ENCODE data around the gene KLHL36. TPM values are rescaled to one million over a fixed set of nuclear protein-coding genes. Genes with fewer than 3 reads are reported as not detected.
A peak's percentile ranks its signal among the peaks of the same experiment; 100 is the strongest.

Gene KLHL36
- total RNA-seq, 1 donor from 2014 or later, result 53.0 TPM

DNA sequence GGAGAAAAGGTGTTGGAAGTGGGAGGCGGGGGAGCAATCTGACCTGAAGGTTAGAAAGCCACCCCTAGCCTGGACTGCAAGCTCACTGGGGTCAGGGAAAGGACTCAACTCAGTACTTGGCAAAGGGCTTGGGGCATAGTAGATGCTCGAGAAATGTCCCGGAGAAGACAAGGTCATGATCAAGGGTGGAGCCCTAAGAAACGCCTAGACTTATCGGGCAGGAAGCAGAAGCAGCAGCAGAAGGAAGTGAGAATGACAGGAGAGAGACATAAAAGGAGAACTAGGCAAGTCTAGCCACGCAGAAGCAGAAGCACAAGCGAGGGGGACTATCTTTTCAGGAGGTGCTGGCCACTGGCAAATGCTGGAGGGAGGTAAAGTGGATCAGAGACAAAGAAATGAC, 40.6 kb upstream of the KLHL36 start:
- peak overlapping the region; percentile 64 for H3K27ac ChIP-seq

DNA sequence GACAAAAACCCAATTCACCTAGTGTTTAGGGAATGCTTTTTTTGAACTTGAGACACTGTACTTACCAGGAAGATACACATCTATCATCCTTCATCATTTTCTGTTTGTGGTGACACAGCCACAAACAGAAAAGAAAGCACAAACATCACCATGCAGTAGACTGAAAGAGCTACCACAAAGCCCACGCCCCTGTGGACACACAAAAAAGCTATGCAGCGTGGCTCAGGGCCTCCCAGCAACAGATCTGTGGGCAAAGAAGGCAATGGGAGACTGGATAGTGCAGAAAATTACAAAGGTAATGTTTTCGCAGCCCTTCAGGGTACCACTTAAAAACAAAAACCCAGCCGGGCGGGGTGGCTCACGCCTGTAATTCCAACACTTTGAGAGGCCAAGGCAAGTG, 40.0 kb upstream of the KLHL36 start:
- intact Hi-C loops (cut with DNase I), result no loop called here
- DNase-seq, result no peak
- Histone ChIP-seq H3K27ac (peak overlapping the region; percentile 64), H3K9me3 (peaks cover 3% of the 10 kb centered on the region), H3K36me3 (no peaks in the 10 kb centered on the region), H3K4me1 (peaks cover 68% of the 10 kb centered on the region), H3K27me3 (ENCODE audit: low read depth) (no peaks in the 10 kb centered on the region), H3K4me3 (no peak overlapping the region)
- no peak for ATAC-seq
- TF ChIP-seq, protein P1, sequence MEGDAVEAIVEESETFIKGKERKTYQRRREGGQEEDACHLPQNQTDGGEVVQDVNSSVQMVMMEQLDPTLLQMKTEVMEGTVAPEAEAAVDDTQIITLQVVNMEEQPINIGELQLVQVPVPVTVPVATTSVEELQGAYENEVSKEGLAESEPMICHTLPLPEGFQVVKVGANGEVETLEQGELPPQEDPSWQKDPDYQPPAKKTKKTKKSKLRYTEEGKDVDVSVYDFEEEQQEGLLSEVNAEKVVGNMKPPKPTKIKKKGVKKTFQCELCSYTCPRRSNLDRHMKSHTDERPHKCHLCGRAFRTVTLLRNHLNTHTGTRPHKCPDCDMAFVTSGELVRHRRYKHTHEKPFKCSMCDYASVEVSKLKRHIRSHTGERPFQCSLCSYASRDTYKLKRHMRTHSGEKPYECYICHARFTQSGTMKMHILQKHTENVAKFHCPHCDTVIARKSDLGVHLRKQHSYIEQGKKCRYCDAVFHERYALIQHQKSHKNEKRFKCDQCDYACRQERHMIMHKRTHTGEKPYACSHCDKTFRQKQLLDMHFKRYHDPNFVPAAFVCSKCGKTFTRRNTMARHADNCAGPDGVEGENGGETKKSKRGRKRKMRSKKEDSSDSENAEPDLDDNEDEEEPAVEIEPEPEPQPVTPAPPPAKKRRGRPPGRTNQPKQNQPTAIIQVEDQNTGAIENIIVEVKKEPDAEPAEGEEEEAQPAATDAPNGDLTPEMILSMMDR (IDR thresholded peaks at IDR 0.05), result no peak

More for the DNA sequence above, 40.6 kb upstream of the KLHL36 start:
- Histone ChIP-seq H3K9me3 (peaks cover 3% of the 10 kb centered on the region), H3K27me3 (ENCODE audit: low read depth) (no peaks in the 10 kb centered on the region), H3K36me3 (no peaks in the 10 kb centered on the region), H3K4me3 (no peak overlapping the region), H3K4me1 (peaks cover 73% of the 10 kb centered on the region)
- ATAC-seq (peak; percentile 56 to 61), DNase-seq (no peak)
- TF ChIP-seq, protein P1 (IDR thresholded peaks at IDR 0.05), result no peak
- intact Hi-C loops (cut with DNase I), result no loop called here

DNA sequence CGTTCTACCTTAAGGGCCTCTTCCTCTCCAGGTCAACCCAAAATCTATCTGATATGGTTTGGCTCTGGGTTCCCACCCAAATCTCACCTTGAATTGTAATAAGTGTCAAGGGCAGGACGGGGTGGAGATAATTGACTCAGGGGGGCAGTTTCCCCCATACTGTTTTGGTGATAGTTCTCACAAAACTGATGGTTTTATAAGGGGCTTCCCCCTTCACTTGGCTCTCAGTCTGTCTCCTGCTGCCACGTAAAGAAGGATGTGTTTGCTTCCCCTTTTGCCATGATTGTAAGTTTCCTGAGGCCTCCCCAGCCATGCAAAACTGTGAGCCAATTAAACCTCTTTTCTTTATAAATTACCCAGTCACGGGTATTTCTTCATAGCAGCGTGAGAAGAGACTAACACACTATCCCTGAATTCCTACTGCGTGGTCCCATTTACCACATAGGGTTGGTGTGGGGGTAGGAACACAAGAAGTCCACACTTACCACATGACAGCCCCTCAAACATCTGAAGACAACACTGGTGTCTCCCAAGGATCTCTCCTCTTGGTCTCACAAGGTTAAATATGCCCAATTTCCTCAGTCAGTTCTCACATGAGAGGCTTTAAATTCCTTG, 38.6 kb upstream of the KLHL36 start:
- Histone ChIP-seq H3K4me1 (peaks cover 68% of the 10 kb centered on the region), H3K4me3 (no peak overlapping the region)

DNA sequence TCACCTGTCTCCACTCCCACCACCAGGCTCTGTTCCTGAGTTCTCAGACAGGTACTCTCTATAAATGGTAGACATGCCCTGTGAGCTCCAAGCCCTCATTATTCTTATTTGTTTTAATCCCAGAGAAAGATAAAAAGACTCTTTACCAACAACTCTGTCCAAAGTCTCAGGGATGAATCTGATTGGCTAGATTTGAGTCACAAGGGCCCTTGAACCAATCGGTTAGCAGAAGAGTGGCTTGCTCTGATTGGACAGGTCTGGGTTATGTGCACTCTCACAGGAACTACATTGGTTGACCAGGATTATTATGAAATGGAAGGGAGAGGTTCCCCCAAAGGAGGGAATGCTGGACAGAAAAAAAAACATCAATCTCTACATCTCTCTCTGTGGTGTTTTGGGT, 37.9 kb upstream of the KLHL36 start:
- H3K27me3 ChIP-seq (ENCODE audit: low read depth), result no peaks in the 10 kb centered on the region
- no peaks in the 10 kb centered on the region for H3K36me3 ChIP-seq
- intact Hi-C loops (cut with DNase I), result no loop called here
- no peak overlapping the region for H3K27ac ChIP-seq
- DNase-seq, result no peak
- no peak overlapping the region for H3K4me3 ChIP-seq
- TF ChIP-seq, protein P1 (IDR thresholded peaks at IDR 0.05), result no peak
- peaks cover 2% of the 10 kb centered on the region for H3K9me3 ChIP-seq
- no peak for ATAC-seq
- peaks cover 70% of the 10 kb centered on the region for H3K4me1 ChIP-seq

More for the DNA sequence above, 38.6 kb upstream of the KLHL36 start:
- no peak for ATAC-seq
- intact Hi-C loops (cut with DNase I), result no loop called here
- Histone ChIP-seq H3K27me3 (ENCODE audit: low read depth) (no peaks in the 10 kb centered on the region), H3K9me3 (peaks cover 3% of the 10 kb centered on the region), H3K36me3 (no peaks in the 10 kb centered on the region), H3K27ac (no peak overlapping the region)
- TF ChIP-seq, protein P1 (IDR thresholded peaks at IDR 0.05), result no peak
- no peak for DNase-seq

DNA sequence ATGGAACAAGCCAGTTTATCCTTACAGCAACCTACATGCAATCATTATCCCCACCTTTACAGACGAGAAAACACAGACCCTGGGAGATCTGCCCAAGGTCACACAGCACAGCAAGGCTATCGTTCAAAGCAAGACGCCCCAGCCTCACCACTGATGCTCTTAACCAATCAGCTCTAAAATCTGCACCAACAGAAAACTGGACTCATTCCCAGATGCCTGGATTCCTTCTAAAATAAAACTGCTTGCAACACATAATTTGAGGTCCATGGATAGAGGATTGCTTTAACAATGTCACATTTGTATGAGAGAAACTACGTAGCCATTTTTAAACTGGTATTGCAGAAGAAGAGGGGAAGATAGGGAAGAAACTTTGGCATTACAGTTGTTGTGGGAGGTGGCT, 37.3 kb upstream of the KLHL36 start:
- TF ChIP-seq, protein P1 (IDR thresholded peaks at IDR 0.05), result no peak
- Histone ChIP-seq H3K27me3 (ENCODE audit: low read depth) (no peaks in the 10 kb centered on the region), H3K4me3 (no peak overlapping the region), H3K9me3 (no peaks in the 10 kb centered on the region), H3K27ac (no peak overlapping the region), H3K36me3 (no peaks in the 10 kb centered on the region), H3K4me1 (peaks cover 68% of the 10 kb centered on the region)
- ATAC-seq (no peak), DNase-seq (no peak)
- intact Hi-C loops (cut with DNase I), result no loop called here

Measured in lower lobe of right lung (tissue), 2 donors.